Effector CD4-positive, alpha-beta T cell (primary cell): ENCODE data around the gene TSEN34.
"Not testable (repeated sequence)": the region's sequence is repeated elsewhere in the genome, so short reads cannot be mapped to it uniquely, and the experiment has no call there.

Experiments used
- DNase-seq: peaks from one replicate; pipeline ENCODE4 v3.0.0-alpha.2; 2020

Gene TSEN34

GRCh38 chr19:54209811-54210494 lies 18.8 kb downstream of the TSEN34 start:
- DNase-seq: no peak

- no peak for DNase-seq
These were observed 20.1 kb downstream of the TSEN34 start for GRCh38 chr19:54211235-54211634.

- not testable (repeated sequence) for DNase-seq
These were observed 23.1 kb downstream of the TSEN34 start for GRCh38 chr19:54214217-54214616.

GRCh38 chr19:54214734-54215133 lies 23.6 kb downstream of the TSEN34 start:
- not testable (repeated sequence) for DNase-seq

GRCh38 chr19:54216869-54217268 lies 25.8 kb downstream of the TSEN34 start:
- no peak for DNase-seq

- not testable (repeated sequence) for DNase-seq
These were observed 26.6 kb downstream of the TSEN34 start for GRCh38 chr19:54217517-54218247.

GRCh38 chr19:54218259-54218658 lies 27.2 kb downstream of the TSEN34 start:
- DNase-seq: no peak

GRCh38 chr19:54218960-54219661 lies 28.0 kb downstream of the TSEN34 start:
- DNase-seq: no peak

GRCh38 chr19:54219702-54220101 lies 28.6 kb downstream of the TSEN34 start:
- not testable (repeated sequence) for DNase-seq

GRCh38 chr19:54221947-54222346 lies 30.8 kb downstream of the TSEN34 start:
- not testable (repeated sequence) for DNase-seq

- not testable (repeated sequence) for DNase-seq
These were observed 31.6 kb downstream of the TSEN34 start, which contains the start of gene LILRB3 for GRCh38 chr19:54222474-54223276. TSS of gene LILRB3 (minus strand) at chr19:54223007. CDS start at chr19:54222976, 31 bp downstream.

- DNase-seq: not testable (repeated sequence)
These were observed 32.3 kb downstream of the TSEN34 start for GRCh38 chr19:54223277-54223936.

- DNase-seq: not testable (repeated sequence)
These were observed 32.8 kb downstream of the TSEN34 start for GRCh38 chr19:54223937-54224281.

- DNase-seq: not testable (repeated sequence)
These were observed 33.5 kb downstream of the TSEN34 start for GRCh38 chr19:54224619-54225018.

- no peak for DNase-seq
These were observed 38.0 kb downstream of the TSEN34 start for GRCh38 chr19:54229146-54229545.

GRCh38 chr19:54230031-54230430 lies 38.9 kb downstream of the TSEN34 start:
- no peak for DNase-seq

GRCh38 chr19:54231077-54231931 lies 40.2 kb downstream of the TSEN34 start:
- DNase-seq: peak; percentile 85

GRCh38 chr19:54233941-54234340 lies 42.8 kb downstream of the TSEN34 start:
- DNase-seq: no peak

GRCh38 chr19:54239491-54240371 lies 48.6 kb downstream of the TSEN34 start:
- not testable (repeated sequence) for DNase-seq
